H9 (cell line): ENCODE data around the gene RELCH. TPM values are rescaled to one million over a fixed set of nuclear protein-coding genes. Genes with fewer than 3 reads are reported as not detected.

Source experiments
- DNase-seq: peaks from one replicate; pipeline ENCODE4 v3.0.0-alpha.2; 2017
- H2AFZ ChIP-seq: one replicate; pipeline ENCODE4 v1.6.1; 2013; ENCODE audit warnings: mild to moderate bottlenecking, low read length, control low read depth, moderate library complexity
- H2AK5ac ChIP-seq: 2 replicates; pipeline ENCODE4 v1.6.1; 2013; ENCODE audit warnings: low read length, control low read depth, mixed read lengths; ENCODE audit not compliant: insufficient read length
- H2BK120ac ChIP-seq: one replicate; pipeline ENCODE4 v1.6.1; 2013; ENCODE audit warnings: low read depth, mild to moderate bottlenecking, low read length, control low read depth, inconsistent platforms; ENCODE audit not compliant: poor library complexity, severe bottlenecking
- H2BK12ac ChIP-seq: 2 replicates; pipeline ENCODE4 v1.6.1; 2013; ENCODE audit warnings: low read length, control low read depth, mixed read lengths, low read depth; ENCODE audit not compliant: insufficient read length
- H2BK15ac ChIP-seq: 2 replicates; pipeline ENCODE4 v1.6.1; 2013; ENCODE audit warnings: low read depth, low read length, control low read depth
- H2BK20ac ChIP-seq: one replicate; pipeline ENCODE4 v1.6.1; 2013; ENCODE audit warnings: low read depth, mild to moderate bottlenecking, low read length, control low read depth, inconsistent platforms; ENCODE audit not compliant: poor library complexity, severe bottlenecking
- H2BK5ac ChIP-seq: 2 replicates; pipeline ENCODE4 v1.6.1; 2013; ENCODE audit warnings: low read length, control low read depth, mixed read lengths; ENCODE audit not compliant: insufficient read length
- H3K14ac ChIP-seq: 2 replicates; pipeline ENCODE4 v1.6.1; 2013; ENCODE audit warnings: low read length, control low read depth; ENCODE audit not compliant: insufficient read depth
- H3K18ac ChIP-seq: 2 replicates; pipeline ENCODE4 v1.6.1; 2013; ENCODE audit warnings: low read depth, mild to moderate bottlenecking, mixed read lengths, low read length, control low read depth; ENCODE audit not compliant: insufficient read length
- H3K23ac ChIP-seq: 2 replicates; pipeline ENCODE4 v1.6.1; 2013; ENCODE audit warnings: low read length, control low read depth, mixed read lengths, low read depth; ENCODE audit not compliant: insufficient read length
- H3K23me2 ChIP-seq: 2 replicates; pipeline ENCODE4 v1.6.1; 2013; ENCODE audit warnings: low read depth, mild to moderate bottlenecking, mixed read lengths, low read length, control low read depth; ENCODE audit not compliant: insufficient read length, poor library complexity, severe bottlenecking
- H3K27ac ChIP-seq: 2 replicates; pipeline ENCODE4 v1.5.1; 2013; ENCODE audit warnings: low read length, control low read depth, mixed read lengths, low read depth; ENCODE audit not compliant: insufficient read length
- H3K27me3 ChIP-seq: 2 replicates; pipeline ENCODE4 v1.6.1; 2013; ENCODE audit warnings: low read length, control low read depth, inconsistent platforms; ENCODE audit not compliant: insufficient read depth
- H3K4ac ChIP-seq: 2 replicates; pipeline ENCODE4 v1.6.1; 2013; ENCODE audit warnings: low read depth, mild to moderate bottlenecking, control low read depth, inconsistent platforms, low read length, moderate library complexity
- H3K4me1 ChIP-seq: 2 replicates; pipeline ENCODE4 v1.6.1; 2013; ENCODE audit warnings: low read length, control low read depth, inconsistent platforms; ENCODE audit not compliant: insufficient read depth
- H3K4me2 ChIP-seq: 2 replicates; pipeline ENCODE4 v1.6.1; 2013; ENCODE audit warnings: low read length, control low read depth, mixed read lengths; ENCODE audit not compliant: insufficient read length, insufficient read depth
- H3K56ac ChIP-seq: 2 replicates; pipeline ENCODE4 v1.6.1; 2013; ENCODE audit warnings: low read depth, mild to moderate bottlenecking, mixed read lengths, low read length, control low read depth; ENCODE audit not compliant: insufficient read length
- H3K79me1 ChIP-seq: 2 replicates; pipeline ENCODE4 v1.6.1; 2013; ENCODE audit warnings: low read depth, mild to moderate bottlenecking, moderate library complexity, low read length, control low read depth, inconsistent platforms; ENCODE audit not compliant: insufficient read depth, poor library complexity, severe bottlenecking
- H3K79me2 ChIP-seq: 2 replicates; pipeline ENCODE4 v1.6.1; 2013; ENCODE audit warnings: low read length, control low read depth, inconsistent platforms; ENCODE audit not compliant: insufficient read depth
- H3K9ac ChIP-seq: 2 replicates; pipeline ENCODE4 v1.6.1; 2013; ENCODE audit warnings: low read length, control low read depth, mixed read lengths; ENCODE audit not compliant: insufficient read length; ENCODE audit errors: extremely low read depth
- H3K9me3 ChIP-seq: one replicate; pipeline ENCODE4 v1.6.1; 2013; ENCODE audit warnings: low read depth, low read length, inconsistent platforms; ENCODE audit not compliant: control insufficient read depth
- H3T11ph ChIP-seq: one replicate; pipeline ENCODE4 v1.6.1; 2013; ENCODE audit warnings: mild to moderate bottlenecking, low read length, control low read depth, inconsistent platforms
- H4K20me1 ChIP-seq: one replicate; pipeline ENCODE4 v1.6.1; 2013; ENCODE audit not compliant: control insufficient read depth, insufficient read length, insufficient read depth
- H4K5ac ChIP-seq: 2 replicates; pipeline ENCODE4 v1.6.1; 2013; ENCODE audit warnings: low read depth, mild to moderate bottlenecking, mixed read lengths, low read length, control low read depth; ENCODE audit not compliant: insufficient read length
- H4K8ac ChIP-seq: replicated peaks from 2 replicates; pipeline ENCODE4 v1.6.1; 2013; ENCODE audit warnings: low read length, control low read depth, mixed read lengths, low read depth; ENCODE audit not compliant: insufficient read length
- H4K91ac ChIP-seq: 2 replicates; pipeline ENCODE4 v1.6.1; 2013; ENCODE audit warnings: low read depth, mild to moderate bottlenecking, moderate library complexity, mixed read lengths, low read length, control low read depth; ENCODE audit not compliant: insufficient read length
- H3K27ac Mint-ChIP-seq, 3 experiments: 2 replicates in 2 of 3; 3 replicates in 1 of 3; pipeline ENCODE4 v1.8.0; 2020 to 2021; ENCODE audit warnings: mixed read lengths in 3 of 3, mild to moderate bottlenecking in 1 of 3, moderate library complexity in 1 of 3
- H3K27me3 Mint-ChIP-seq: 2 replicates; pipeline ENCODE4 v1.8.0; 2021; ENCODE audit warnings: low read depth, mild to moderate bottlenecking, moderate library complexity, mixed read lengths
- H3K36me3 Mint-ChIP-seq, 3 experiments: 2 replicates in 2 of 3; 3 replicates in 1 of 3; pipeline ENCODE4 v1.8.0; 2020 to 2021; ENCODE audit warnings: low read depth in 3 of 3, mixed read lengths in 3 of 3; ENCODE audit not compliant: insufficient read depth in 1 of 3
- H3K4me1 Mint-ChIP-seq, 2 experiments: 2 replicates each; pipeline ENCODE4 v1.8.0; 2020; ENCODE audit warnings: mixed read lengths in 2 of 2
- H3K4me3 Mint-ChIP-seq, 2 experiments: 2 replicates in 1 of 2; 3 replicates in 1 of 2; pipeline ENCODE4 v1.8.0; 2020 to 2021; ENCODE audit warnings: mild to moderate bottlenecking in 2 of 2, mixed read lengths in 2 of 2, moderate library complexity in 1 of 2
- H3K9me3 Mint-ChIP-seq, 2 experiments: 2 replicates in 1 of 2; 3 replicates in 1 of 2; pipeline ENCODE4 v1.8.0; 2020; ENCODE audit warnings: mild to moderate bottlenecking in 2 of 2, mixed read lengths in 2 of 2, moderate library complexity in 1 of 2
- CTCF ChIP-seq: fragments of 200-600 bp; sonication (generic); conservative IDR thresholded peaks from 3 replicates; pipeline ENCODE4 v1.8.0; 2021; ENCODE audit warnings: antibody characterized with exemption, mild to moderate bottlenecking
- WGBS: extraction: QIAGEN DNeasy Blood & Tissue Kit; methylation state at CpG from one replicate; pipeline ENCODE4 v1.1.7; 2013; ENCODE audit warnings: missing lambda C conversion rate, low lambda C conversion rate, mixed read lengths; ENCODE audit not compliant: insufficient read length; ENCODE audit errors: extremely low coverage; 5-methylcytosine and 5-hydroxymethylcytosine counted together
- total RNA-seq: library from RNA; stranded (reverse); gene quantifications from 2 replicates; pipeline ENCODE4 v1.2.1, GENCODE V29; 2021

The RELCH gene
- total RNA-seq, 1 experiment from 2014 or later: 32.3 TPM

DNA sequence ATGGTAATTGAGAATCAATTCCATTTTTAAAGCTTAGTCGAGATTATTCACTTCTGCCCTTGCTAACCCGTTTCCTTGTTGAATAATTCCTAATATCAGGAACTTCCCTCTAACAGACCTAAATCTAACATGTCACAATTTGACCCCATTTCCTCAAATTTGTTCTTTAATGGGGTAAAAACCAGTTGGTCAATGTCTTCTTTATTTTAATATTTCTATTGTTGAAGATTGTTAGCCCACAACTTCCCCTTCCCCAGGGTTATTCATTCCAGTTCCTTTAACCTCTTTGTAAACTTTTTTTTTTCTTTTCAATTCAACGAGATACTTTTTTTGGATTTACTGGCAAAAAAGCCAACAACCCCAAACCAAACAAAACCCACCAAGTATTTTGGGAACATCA lies 145.4 kb downstream of the RELCH start:
- no peak overlapping the region for H2BK15ac ChIP-seq
- no peak overlapping the region for H2AK5ac ChIP-seq
- no peak overlapping the region for H2BK20ac ChIP-seq
- no peak overlapping the region for H3K4me2 ChIP-seq
- Mint-ChIP-seq H3K4me1 (peaks cover 23 to 49% of the 10 kb centered on the region in 2 experiments), H3K27me3 (peaks cover 25% of the 10 kb centered on the region), H3K36me3 (no peaks in the 10 kb centered on the region), H3K27ac (no peak overlapping the region; a peak in 1 of 7 replicates), H3K9me3 (no peaks in the 10 kb centered on the region), H3K4me3 (no peak overlapping the region)
- no peak overlapping the region for H4K91ac ChIP-seq
- no peaks in the 10 kb centered on the region for H3K79me1 ChIP-seq
- H3K9me3 ChIP-seq: no peaks in the 10 kb centered on the region
- no peak overlapping the region for H2BK12ac ChIP-seq
- no peak overlapping the region for H3K14ac ChIP-seq
- H3K23ac ChIP-seq: no peak overlapping the region
- H3K23me2 ChIP-seq: no peaks in the 10 kb centered on the region
- no peaks in the 10 kb centered on the region for H3K27me3 ChIP-seq
- no peak overlapping the region for H4K8ac ChIP-seq
- no peak for DNase-seq
- H3T11ph ChIP-seq: no peak overlapping the region
- H3K79me2 ChIP-seq: no peaks in the 10 kb centered on the region
- H3K56ac ChIP-seq: no peak overlapping the region
- no peak overlapping the region for H2AFZ ChIP-seq
- no CpG with 5 or more reads among the region's 3 CpGs for WGBS
- H2BK120ac ChIP-seq: no peak overlapping the region
- H3K4me1 ChIP-seq: peaks cover 8% of the 10 kb centered on the region; the same call in 1 of the 2 replicates
- no peak for TF ChIP-seq CTCF
- no peak overlapping the region for H2BK5ac ChIP-seq
- H3K9ac ChIP-seq: no peak overlapping the region
- H4K20me1 ChIP-seq: no peaks in the 10 kb centered on the region
- H3K4ac ChIP-seq: no peak overlapping the region
- no peak overlapping the region for H3K18ac ChIP-seq
- no peak overlapping the region for H4K5ac ChIP-seq
- H3K27ac ChIP-seq: no peak overlapping the region
